Lower lobe of right lung (tissue), 2 donors: ENCODE measurements around the gene OR2V1. TPM values are rescaled to one million over a fixed set of nuclear protein-coding genes. Genes with fewer than 3 reads are reported as not detected.
"Not testable (repeated sequence)": the region's sequence is repeated elsewhere in the genome, so short reads cannot be mapped to it uniquely, and the experiment has no call there.

Experiments used
- ATAC-seq, 2 donors: fragments of 200-7000 bp; cut with Tn5 transposase; one replicate each; pipeline ENCODE4 v1.9.1; 2020 to 2022; ENCODE audit warnings: mild to moderate bottlenecking in 2 of 2, moderate library complexity in 2 of 2
- DNase-seq: peaks from one replicate; pipeline ENCODE4 v3.0.0-alpha.2; 2020
- H3K27ac ChIP-seq: fragments of 200-600 bp; one replicate; pipeline ENCODE4 v1.8.0; 2022
- H3K27me3 ChIP-seq: fragments of 200-600 bp; one replicate; pipeline ENCODE4 v1.8.0; 2022; ENCODE audit warnings: low read depth
- H3K36me3 ChIP-seq: fragments of 200-600 bp; one replicate; pipeline ENCODE4 v1.8.0; 2022; ENCODE audit warnings: mild to moderate bottlenecking
- H3K4me1 ChIP-seq: fragments of 200-600 bp; one replicate; pipeline ENCODE4 v1.8.0; 2022
- H3K4me3 ChIP-seq: fragments of 200-600 bp; one replicate; pipeline ENCODE4 v1.8.0; 2022; ENCODE audit warnings: mild to moderate bottlenecking
- H3K9me3 ChIP-seq: fragments of 200-600 bp; one replicate; pipeline ENCODE4 v1.8.0; 2022
- CTCF ChIP-seq: fragments of 200-600 bp; IDR thresholded peaks from one replicate; pipeline ENCODE4 v1.8.0; 2022; ENCODE audit warnings: antibody characterized with exemption, mild to moderate bottlenecking
- intact Hi-C: fragments of 100-400 bp; cut with DNase I; formaldehyde crosslinking; loops from one replicate; pipeline ENCODE4 v1.11.0; 2022
- long read RNA-seq: library from polyadenylated mRNA; unstranded; transcript quantifications from one replicate; pipeline ENCODE4 v2.0.0, GENCODE V29; 2021
- total RNA-seq: library from RNA; stranded (reverse); fragmentation: NEBNext Ultra II Directional; extraction: Animal tissue kit (Norgen Biotek cat#: 25700); gene quantifications from one replicate; pipeline ENCODE4 v1.2.1, GENCODE V29; 2021
- donor health status: DM: no; HTN: yes; CAD: no; lungs with severe emphysema.

The OR2V1 gene
- not detected for total RNA-seq
- long read RNA-seq = 0 reads

- peaks cover 10% of the 10 kb centered on the region for H3K27me3 ChIP-seq
- no peak for TF ChIP-seq CTCF
- ATAC-seq = no peak
Measured at GRCh38 chr5:181130832-181131496, at the start of gene OR2V1. Gene OR2V1, minus strand, starts transcription at chr5:181131169. Its CDS starts 5,865 bp downstream, at chr5:181125304.

GRCh38 chr5:181177559-181177958 is 46.6 kb upstream of the OR2V1 start:
- H3K36me3 ChIP-seq, intact Hi-C loops, DNase-seq, H3K9me3 ChIP-seq, H3K4me3 ChIP-seq, H3K27ac ChIP-seq, ATAC-seq: not testable (repeated sequence)
- Histone ChIP-seq H3K27me3 (peaks cover 30% of the 10 kb centered on the region), H3K4me1 (peaks cover 17% of the 10 kb centered on the region)

More at GRCh38 chr5:181130832-181131496, at the start of gene OR2V1:
- H3K4me3 ChIP-seq = no peak within 1 kb of the TSS
- no peaks in the 10 kb centered on the region for H3K4me1 ChIP-seq
- no peaks in the 10 kb centered on the region for H3K9me3 ChIP-seq
- H3K36me3 ChIP-seq = no peaks in the 10 kb centered on the region
- intact Hi-C loops = no loop called here
- no peak within 1 kb of the TSS for H3K27ac ChIP-seq
- no peak for DNase-seq

DNA sequence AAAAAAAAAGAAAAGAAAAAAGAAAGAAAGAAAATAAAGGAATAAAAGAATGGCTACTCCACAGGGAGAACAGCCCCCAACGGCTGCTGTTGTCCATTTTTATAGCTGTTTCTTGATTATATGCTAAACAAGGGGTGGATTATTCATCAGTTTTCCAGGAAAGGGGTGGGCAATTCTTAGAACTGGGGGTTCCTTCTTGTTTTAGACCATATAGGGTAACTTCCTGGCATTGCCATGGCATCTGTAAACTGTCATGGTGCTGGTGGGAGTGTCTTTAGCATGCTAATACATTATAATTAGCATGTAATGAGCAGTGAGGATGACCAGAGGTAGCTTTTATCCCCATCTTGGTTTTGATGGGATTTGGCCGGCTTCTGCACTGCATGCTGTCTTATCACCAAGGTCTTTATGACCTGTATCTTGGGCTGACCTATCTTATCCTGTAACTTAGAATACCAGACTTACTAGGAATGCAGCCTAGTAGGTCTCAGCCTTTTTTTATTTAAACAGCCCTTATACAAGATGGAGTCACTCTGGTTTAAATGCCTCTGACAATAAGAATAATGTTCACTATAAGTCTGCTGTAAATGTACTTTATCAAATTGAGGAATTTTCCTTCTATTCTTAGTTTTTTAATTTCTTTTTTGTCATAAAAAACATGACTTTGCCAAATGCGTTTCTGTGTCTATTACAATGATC is 45.4 kb upstream of the OR2V1 start:
- DNase-seq = no peak
- H3K4me3 ChIP-seq = no peak overlapping the region
- H3K4me1 ChIP-seq = peaks cover 14% of the 10 kb centered on the region
- H3K27ac ChIP-seq = no peak overlapping the region
- intact Hi-C loops = no loop called here
- H3K27me3 ChIP-seq = peaks cover 40% of the 10 kb centered on the region
- ATAC-seq = no peak
- no peak for TF ChIP-seq CTCF
- H3K36me3 ChIP-seq = no peaks in the 10 kb centered on the region
- H3K9me3 ChIP-seq = no peaks in the 10 kb centered on the region

DNA sequence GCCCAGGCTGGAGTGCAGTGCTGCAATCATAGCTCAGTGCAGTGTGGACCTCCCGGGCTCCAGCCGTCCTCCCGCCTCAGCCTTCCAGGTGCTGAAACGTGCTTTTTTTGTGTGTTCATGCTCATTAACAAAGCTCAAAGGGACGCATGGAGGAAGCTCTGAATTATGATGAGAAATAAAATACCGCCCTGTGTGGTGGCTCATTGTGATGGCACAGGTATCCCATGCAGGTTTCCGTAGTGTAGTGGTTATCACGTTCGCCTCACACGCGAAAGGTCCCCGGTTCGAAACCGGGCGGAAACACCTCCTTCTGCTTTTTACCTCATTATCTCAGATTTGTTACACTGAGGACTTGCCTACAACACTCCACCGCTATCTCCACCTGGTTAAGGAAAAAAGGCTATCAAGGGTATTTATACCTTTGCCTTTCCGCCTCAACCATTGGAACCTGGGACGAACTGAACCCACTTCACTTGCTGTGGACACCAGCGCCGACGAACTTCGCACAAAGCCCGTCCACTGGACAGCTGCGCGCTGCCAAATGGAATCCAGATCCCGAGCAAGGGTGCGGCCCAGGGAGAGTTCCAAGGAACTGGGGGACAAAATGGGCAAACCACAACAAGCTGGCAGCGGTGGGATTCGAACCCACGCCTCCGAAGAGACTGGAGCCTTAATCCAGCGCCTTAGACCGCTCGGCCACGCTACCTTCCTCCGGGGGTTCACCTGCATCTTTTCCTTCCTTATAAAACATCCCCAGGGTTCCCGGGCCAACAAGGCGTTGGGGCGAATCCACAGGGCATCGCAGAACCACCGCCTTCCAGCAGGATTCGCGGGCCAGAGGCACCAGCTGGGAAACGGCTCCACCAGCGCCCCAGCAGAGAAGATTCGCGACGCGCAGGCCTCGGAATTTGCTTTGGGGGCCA is 42.7 kb upstream of the OR2V1 start:
- ATAC-seq (peak; percentile 43 to 49), DNase-seq (no peak)
- H3K27me3 ChIP-seq = peaks cover 66% of the 10 kb centered on the region
- no peaks in the 10 kb centered on the region for H3K9me3 ChIP-seq
- intact Hi-C loops = no loop called here
- H3K4me1 ChIP-seq = peaks cover 25% of the 10 kb centered on the region
- TF ChIP-seq CTCF = no peak
- H3K4me3 ChIP-seq = peak overlapping the region; percentile 25
- H3K36me3 ChIP-seq = no peaks in the 10 kb centered on the region
- no peak overlapping the region for H3K27ac ChIP-seq

- Histone ChIP-seq H3K4me3 (peak overlapping the region; percentile 25), H3K4me1 (peaks cover 25% of the 10 kb centered on the region), H3K27ac (no peak overlapping the region), H3K9me3 (no peaks in the 10 kb centered on the region), H3K27me3 (peaks cover 73% of the 10 kb centered on the region), H3K36me3 (no peaks in the 10 kb centered on the region)
- DNase-seq = no peak
- no peak for TF ChIP-seq CTCF
- ATAC-seq = no peak
- intact Hi-C loops = no loop called here
Measured at GRCh38 chr5:181173027-181173419, 42.1 kb upstream of the OR2V1 start.
